Gastroesophageal sphincter (tissue), 4 donors: ENCODE data around the gene IFI6. TPM values are rescaled to one million over a fixed set of nuclear protein-coding genes. Genes with fewer than 3 reads are reported as not detected.

Source experiments
- ATAC-seq: fragments of 150-250 bp; one replicate; pipeline ENCODE4 v1.9.1; 2016; ENCODE audit warnings: mild to moderate bottlenecking, moderate library complexity
- H3K27ac ChIP-seq, 4 donors: fragments of 200-600 bp; sonication (generic) in 3 of 4; 1 replicate in 3 of 4; 2 replicates in 1 of 4; pipeline ENCODE4 v1.5.1; 2016 to 2019
- H3K27me3 ChIP-seq: fragments of 200-600 bp; sonication (generic); one replicate; pipeline ENCODE4 v1.5.1; 2019
- H3K36me3 ChIP-seq, 2 donors: fragments of 200-600 bp; sonication (generic); one replicate each; pipeline ENCODE4 v1.5.1; 2019; ENCODE audit warnings: control low read depth in 1 of 2
- H3K4me1 ChIP-seq, 3 donors: fragments of 200-600 bp; sonication (generic); 1 replicate in 2 of 3; 2 replicates in 1 of 3; pipeline ENCODE4 v1.5.1; 2016 to 2019; ENCODE audit warnings: control low read depth in 2 of 3
- H3K4me3 ChIP-seq, 2 donors: fragments of 200-600 bp; sonication (generic); one replicate each; pipeline ENCODE4 v1.5.1; 2019; ENCODE audit warnings: mild to moderate bottlenecking in 1 of 2, moderate library complexity in 1 of 2
- H3K9me3 ChIP-seq, 3 donors: fragments of 200-600 bp; sonication (generic); one replicate each; pipeline ENCODE4 v1.5.1; 2017 to 2019; ENCODE audit warnings: control low read depth in 2 of 3
- EP300 ChIP-seq: sonication (generic); formaldehyde crosslinking; IDR thresholded peaks from one replicate; pipeline ENCODE4 v1.6.1; 2017; ENCODE audit warnings: antibody characterized with exemption, mild to moderate bottlenecking
- POLR2A ChIP-seq, 2 donors: fragments of 450-650 bp; IDR thresholded peaks; one replicate each; pipeline ENCODE4 v1.6.1; 2017; ENCODE audit warnings: antibody characterized with exemption in 2 of 2, mild to moderate bottlenecking in 2 of 2, moderate library complexity in 1 of 2
- POLR2AphosphoS5 ChIP-seq: sonication (generic); formaldehyde crosslinking; IDR thresholded peaks from one replicate; pipeline ENCODE4 v1.6.1; 2017; ENCODE audit warnings: antibody characterized with exemption
- WGBS, 2 donors: methylation state at CpG; one replicate each; pipeline ENCODE4 v1.1.5; 2018; ENCODE audit warnings: low coverage in 1 of 2; 5-methylcytosine and 5-hydroxymethylcytosine counted together
- total RNA-seq, 4 donors: library from RNA; depleted of rRNA; stranded (reverse); fragments of >200 nt; gene quantifications; one replicate each; pipeline ENCODE4 v1.1.0, GENCODE V29; 2016
- TF ChIP-seq, protein P1 (sequence below), 4 experiments: fragments of 200-600 bp in 2 of 4; fragments of 450-650 bp in 2 of 4; sonication (generic) in 1 of 4; IDR thresholded peaks; one replicate each; pipeline ENCODE4 v1.5.1; 2017 to 2019; ENCODE audit warnings: antibody characterized with exemption in 4 of 4, mild to moderate bottlenecking in 2 of 4, moderate library complexity in 2 of 4

The IFI6 gene
- total RNA-seq, 4 donors from 2014 or later, result 28.5 to 98.5 (median 55.1) TPM

DNA sequence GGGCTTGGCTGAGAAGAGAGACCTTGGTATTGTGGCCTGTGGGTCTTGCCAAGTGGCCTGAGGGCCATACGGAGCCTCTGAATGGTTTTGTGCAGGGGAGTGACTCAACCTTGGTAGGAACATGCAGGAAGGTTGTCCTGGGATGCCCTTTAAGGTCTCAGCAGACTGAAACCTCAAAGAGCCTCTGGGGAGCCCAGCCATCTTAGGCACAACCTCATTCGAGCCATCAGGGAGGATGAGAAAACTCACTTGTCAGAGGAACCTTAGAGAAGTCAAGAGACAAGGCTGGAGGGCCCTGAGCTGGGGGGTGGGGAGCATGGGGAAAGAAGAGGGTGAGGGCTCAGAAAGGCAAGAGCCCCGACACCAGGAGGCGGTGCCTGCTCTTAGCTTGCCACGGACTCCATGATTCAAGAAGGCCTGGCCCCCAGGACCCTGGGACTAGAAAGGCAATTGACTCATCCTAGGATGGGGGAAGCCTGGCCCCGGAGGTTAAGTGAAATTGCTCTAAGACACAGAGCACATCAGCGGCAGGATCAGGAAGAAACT, 13.0 kb downstream of the IFI6 start:
- peak overlapping the region; percentile 91 to 99 (median 93) for H3K27ac ChIP-seq
- H3K36me3 ChIP-seq, result no peaks in the 10 kb centered on the region
- H3K9me3 ChIP-seq, result no peaks in the 10 kb centered on the region
- no peak for TF ChIP-seq POLR2A (IDR thresholded peaks at IDR 0.05)
- TF ChIP-seq EP300, result no peak
- no peak for TF ChIP-seq POLR2AphosphoS5
- TF ChIP-seq, protein P1, sequence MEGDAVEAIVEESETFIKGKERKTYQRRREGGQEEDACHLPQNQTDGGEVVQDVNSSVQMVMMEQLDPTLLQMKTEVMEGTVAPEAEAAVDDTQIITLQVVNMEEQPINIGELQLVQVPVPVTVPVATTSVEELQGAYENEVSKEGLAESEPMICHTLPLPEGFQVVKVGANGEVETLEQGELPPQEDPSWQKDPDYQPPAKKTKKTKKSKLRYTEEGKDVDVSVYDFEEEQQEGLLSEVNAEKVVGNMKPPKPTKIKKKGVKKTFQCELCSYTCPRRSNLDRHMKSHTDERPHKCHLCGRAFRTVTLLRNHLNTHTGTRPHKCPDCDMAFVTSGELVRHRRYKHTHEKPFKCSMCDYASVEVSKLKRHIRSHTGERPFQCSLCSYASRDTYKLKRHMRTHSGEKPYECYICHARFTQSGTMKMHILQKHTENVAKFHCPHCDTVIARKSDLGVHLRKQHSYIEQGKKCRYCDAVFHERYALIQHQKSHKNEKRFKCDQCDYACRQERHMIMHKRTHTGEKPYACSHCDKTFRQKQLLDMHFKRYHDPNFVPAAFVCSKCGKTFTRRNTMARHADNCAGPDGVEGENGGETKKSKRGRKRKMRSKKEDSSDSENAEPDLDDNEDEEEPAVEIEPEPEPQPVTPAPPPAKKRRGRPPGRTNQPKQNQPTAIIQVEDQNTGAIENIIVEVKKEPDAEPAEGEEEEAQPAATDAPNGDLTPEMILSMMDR (IDR thresholded peaks at IDR 0.05), result no peak
- ATAC-seq, result peak; percentile 0
- whole genome bisulfite sequencing, 2 donors, result 0 to 20% methylated on average over 1 of the region's 7 CpGs
- peaks cover 0 to 58% (median 24%) of the 10 kb centered on the region in 3 donors for H3K4me1 ChIP-seq
- H3K4me3 ChIP-seq, result peak overlapping the region in 1 of 2 donors; percentile 68
- no peaks in the 10 kb centered on the region for H3K27me3 ChIP-seq

DNA sequence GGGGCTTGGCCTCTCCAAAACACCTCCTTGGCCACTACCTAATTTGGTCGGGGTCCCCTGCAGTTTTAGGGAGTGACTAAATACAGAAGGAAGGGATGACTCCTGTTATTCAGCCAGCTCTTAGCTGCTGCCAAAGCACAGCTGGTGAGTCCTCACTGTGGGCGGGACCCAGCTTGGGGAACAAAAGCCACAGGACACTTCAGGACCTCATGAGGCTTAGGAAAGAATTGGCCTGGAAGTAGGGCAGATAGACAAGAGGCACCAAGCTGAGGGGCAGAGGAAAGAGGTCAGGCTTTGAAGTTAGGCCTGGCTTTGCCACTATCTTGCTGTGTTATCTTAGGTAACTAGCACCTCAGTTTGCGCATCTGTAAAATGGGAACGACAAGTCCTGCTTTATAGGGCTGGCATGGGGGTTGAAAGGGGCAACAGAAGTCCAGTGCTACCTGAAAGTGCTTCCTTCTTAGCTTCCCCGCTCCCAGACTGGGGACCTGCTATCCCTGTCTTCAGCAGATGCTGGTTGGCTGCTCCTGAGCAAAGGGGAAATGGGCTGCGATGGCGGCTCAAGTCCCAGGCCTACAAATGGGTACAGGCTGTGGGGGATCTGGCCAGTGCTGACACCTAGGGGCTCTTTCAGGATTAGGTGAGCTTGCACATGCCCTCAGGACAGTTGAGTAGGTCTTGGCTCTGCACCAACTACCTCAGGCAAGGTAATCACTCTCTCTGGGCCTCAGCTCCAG, 15.7 kb downstream of the IFI6 start:
- Histone ChIP-seq H3K4me3 (no peak overlapping the region), H3K36me3 (no peaks in the 10 kb centered on the region), H3K4me1 (peaks cover 0 to 45% (median 19%) of the 10 kb centered on the region in 3 donors), H3K27ac (peak overlapping the region in 3 of 4 donors; percentile 71 to 80 (median 76)), H3K27me3 (no peaks in the 10 kb centered on the region), H3K9me3 (no peaks in the 10 kb centered on the region)
- ATAC-seq, result peak; percentile 44
- no peak for TF ChIP-seq POLR2A (IDR thresholded peaks at IDR 0.05)
- TF ChIP-seq EP300, result no peak
- 61 to 100% methylated on average over 1 to 4 of the region's 7 CpGs for WGBS, 2 donors

DNA sequence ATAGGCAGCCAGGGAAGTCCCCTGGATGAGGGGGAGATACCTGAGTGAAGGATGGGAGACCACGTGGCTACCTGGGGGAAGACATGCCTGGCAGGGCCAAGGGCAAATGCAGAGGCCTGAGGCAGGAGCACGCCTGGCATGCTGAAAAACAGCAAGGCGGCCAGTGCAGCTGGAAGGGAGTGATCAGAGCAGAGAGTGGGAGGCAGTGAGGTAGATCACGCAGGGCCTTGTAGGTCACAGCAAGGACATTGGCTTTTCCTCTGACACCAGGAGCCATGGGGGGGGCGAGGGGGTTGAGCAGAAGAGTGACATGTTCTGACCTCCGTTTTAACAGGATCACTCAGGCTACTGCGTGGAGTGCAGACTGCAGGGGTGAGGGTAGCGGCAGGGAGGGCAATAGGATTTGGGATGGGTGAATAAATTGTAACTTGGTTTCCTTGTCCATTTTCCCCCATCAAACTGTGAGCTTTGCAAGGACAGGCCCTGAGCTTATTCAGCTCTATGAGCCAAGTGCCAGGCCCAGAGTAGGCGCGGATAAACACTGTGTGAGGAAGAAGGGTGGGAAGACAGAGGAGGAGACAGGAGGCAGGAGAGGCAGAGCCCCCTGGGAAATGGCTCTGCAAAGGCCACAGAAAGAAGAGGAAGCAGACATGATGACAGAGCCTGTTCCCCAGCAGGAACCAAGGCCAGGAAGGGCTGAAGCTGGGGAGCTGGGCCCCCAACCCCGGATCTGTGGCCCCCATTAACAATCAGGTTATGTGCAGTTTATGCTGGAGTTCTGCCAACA, 16.6 kb downstream of the IFI6 start:
- H3K9me3 ChIP-seq, result no peaks in the 10 kb centered on the region
- TF ChIP-seq POLR2A (IDR thresholded peaks at IDR 0.05), result no peak
- no peak for TF ChIP-seq POLR2AphosphoS5
- no peak for TF ChIP-seq EP300
- peaks cover 0 to 48% (median 27%) of the 10 kb centered on the region in 3 donors for H3K4me1 ChIP-seq
- WGBS, 2 donors, result 43 to 70% methylated on average over 5 to 8 of the region's 11 CpGs
- no peak overlapping the region for H3K4me3 ChIP-seq
- peak overlapping the region in 3 of 4 donors; percentile 71 to 80 (median 76) for H3K27ac ChIP-seq
- no peaks in the 10 kb centered on the region for H3K36me3 ChIP-seq
- H3K27me3 ChIP-seq, result no peaks in the 10 kb centered on the region
- ATAC-seq, result no peak

DNA sequence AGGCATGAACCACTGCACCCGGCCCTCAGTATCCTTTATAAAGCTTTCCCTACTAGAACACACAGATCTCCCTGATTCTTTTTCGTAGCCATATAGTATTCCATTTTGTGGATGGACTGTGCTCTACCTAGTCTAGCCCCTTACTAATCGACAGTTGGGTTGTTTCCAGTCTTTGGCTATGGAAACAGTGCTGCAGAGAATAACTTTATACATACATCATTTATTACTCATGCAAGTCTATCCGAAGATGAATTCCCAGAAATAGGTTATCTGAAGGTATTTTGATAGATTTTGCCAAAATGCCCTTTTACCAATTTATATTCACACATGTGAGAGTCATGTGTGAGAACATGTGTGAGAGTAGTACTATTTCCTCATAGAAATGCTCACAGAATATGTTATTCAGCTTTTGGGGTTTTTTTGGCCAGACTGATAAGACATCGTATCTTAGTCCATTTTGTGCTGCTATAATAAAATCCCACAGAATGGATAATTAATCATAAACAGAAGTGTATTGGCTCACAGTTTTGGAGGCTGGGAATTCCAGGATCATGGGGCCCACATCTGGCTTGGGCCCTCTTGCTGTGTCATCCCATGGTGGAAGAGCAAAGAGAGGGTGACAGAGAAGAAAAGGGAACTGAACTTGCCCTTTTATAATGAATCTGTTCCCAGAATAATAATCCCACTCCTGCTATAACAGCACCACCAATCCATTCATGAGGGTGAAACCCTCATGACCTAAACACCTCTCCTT, 19.7 kb downstream of the IFI6 start:
- H3K4me1 ChIP-seq, result peaks cover 0 to 49% (median 33%) of the 10 kb centered on the region in 3 donors
- H3K4me3 ChIP-seq, result no peak overlapping the region
- 73 to 74% methylated on average over 3 to 5 of the region's 5 CpGs for WGBS, 2 donors
- no peaks in the 10 kb centered on the region for H3K27me3 ChIP-seq
- H3K36me3 ChIP-seq, result no peaks in the 10 kb centered on the region
- no peaks in the 10 kb centered on the region for H3K9me3 ChIP-seq
- H3K27ac ChIP-seq, result peak overlapping the region in 1 of 4 donors; percentile 16
- no peak for ATAC-seq
- TF ChIP-seq EP300 (no peak), POLR2A (IDR thresholded peaks at IDR 0.05) (no peak), POLR2AphosphoS5 (no peak)
- TF ChIP-seq, protein P1 (IDR thresholded peaks at IDR 0.05), result no peak

DNA sequence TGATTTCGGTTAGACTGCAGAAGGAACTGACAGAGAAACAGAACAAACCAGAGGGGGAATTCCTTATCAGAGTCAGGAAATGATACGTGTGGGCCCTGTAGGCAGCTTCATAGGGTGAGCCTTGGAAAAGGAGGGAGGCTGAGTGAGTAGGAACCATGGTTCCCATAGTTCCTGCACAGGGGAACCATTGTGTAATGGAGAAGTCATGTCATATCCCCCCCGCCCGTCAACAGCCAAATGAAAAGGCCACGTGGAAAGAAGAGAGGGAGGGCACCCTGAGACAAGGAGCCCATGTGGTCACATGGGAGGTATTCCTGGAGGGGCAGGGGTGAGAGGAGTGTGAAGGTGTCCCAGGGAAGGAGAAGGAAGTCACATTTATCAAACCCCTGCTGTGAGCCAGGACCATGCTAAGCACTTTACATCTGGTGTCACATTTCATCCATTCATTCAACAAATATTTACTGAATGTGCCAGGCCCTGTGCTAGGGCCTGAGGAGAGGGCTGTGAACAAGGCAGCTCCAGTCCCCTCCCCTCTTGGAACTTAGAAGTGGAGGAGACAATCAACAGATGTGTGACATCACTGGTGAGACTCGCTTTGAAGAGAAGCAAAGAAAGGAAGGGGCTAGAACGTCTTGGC, 21.3 kb downstream of the IFI6 start:
- no peaks in the 10 kb centered on the region for H3K27me3 ChIP-seq
- ATAC-seq, result peak; percentile 84
- H3K9me3 ChIP-seq, result no peaks in the 10 kb centered on the region
- no peak for TF ChIP-seq POLR2AphosphoS5
- TF ChIP-seq POLR2A (IDR thresholded peaks at IDR 0.05), result no peak
- no peak for TF ChIP-seq EP300
- TF ChIP-seq, protein P1 (IDR thresholded peaks at IDR 0.05), result no peak
- H3K36me3 ChIP-seq, result no peaks in the 10 kb centered on the region
- WGBS, 2 donors, result 19 to 33% methylated on average over 6 to 7 of the region's 7 CpGs
- peaks cover 0 to 37% (median 24%) of the 10 kb centered on the region in 3 donors for H3K4me1 ChIP-seq
- peak overlapping the region in 3 of 4 donors; percentile 45 to 62 (median 61) for H3K27ac ChIP-seq
- H3K4me3 ChIP-seq, result no peak overlapping the region
